MM.1S (cell line): ENCODE measurements around the gene FOXO6.

Experiments
- DNase-seq: peaks from one replicate; pipeline ENCODE4 v3.0.0-alpha.2; 2015
- H2AFZ ChIP-seq: fragments of 300-600 bp; sonication (generic); 2 replicates; pipeline ENCODE4 v1.6.0; 2016; ENCODE audit warnings: antibody characterized with exemption, low read length
- H3F3A ChIP-seq: fragments of 300-600 bp; sonication (generic); 2 replicates; pipeline ENCODE4 v1.6.1; 2016; ENCODE audit warnings: mild to moderate bottlenecking, antibody characterized with exemption, low read length, moderate library complexity, mixed read lengths; ENCODE audit not compliant: insufficient read depth
- H3K27ac ChIP-seq: fragments of 300-600 bp; sonication (generic); 2 replicates; pipeline ENCODE4 v1.5.1; 2016; ENCODE audit warnings: mild to moderate bottlenecking, low read length
- H3K27me3 ChIP-seq: fragments of 300-600 bp; sonication (generic); replicated peaks from 2 replicates; pipeline ENCODE4 v1.6.0; 2016; ENCODE audit warnings: low read length; ENCODE audit not compliant: insufficient read depth
- H3K36me3 ChIP-seq: fragments of 300-600 bp; sonication (generic); replicated peaks from 2 replicates; pipeline ENCODE4 v1.6.1; 2016; ENCODE audit warnings: mild to moderate bottlenecking, low read length, mixed read lengths; ENCODE audit not compliant: insufficient read depth
- H3K4me1 ChIP-seq: fragments of 300-600 bp; sonication (generic); 2 replicates; pipeline ENCODE4 v1.6.1; 2016; ENCODE audit warnings: low read length, mixed read lengths
- H3K4me2 ChIP-seq: fragments of 300-600 bp; sonication (generic); 2 replicates; pipeline ENCODE4 v1.6.0; 2016; ENCODE audit warnings: low read depth, low read length
- H3K4me3 ChIP-seq: fragments of 300-600 bp; sonication (generic); 2 replicates; pipeline ENCODE4 v1.5.1; 2016; ENCODE audit warnings: low read length, mixed read lengths
- H3K79me2 ChIP-seq: fragments of 300-600 bp; sonication (generic); 2 replicates; pipeline ENCODE4 v1.6.1; 2016; ENCODE audit warnings: mixed run types, low read length, mixed read lengths
- H3K9ac ChIP-seq: fragments of 300-600 bp; sonication (generic); 2 replicates; pipeline ENCODE4 v1.6.1; 2016; ENCODE audit warnings: low read length, mixed read lengths
- H3K9me2 ChIP-seq: fragments of 300-600 bp; sonication (generic); replicated peaks from 2 replicates; pipeline ENCODE4 v1.6.1; 2016; ENCODE audit warnings: mild to moderate bottlenecking, low read length, mixed read lengths; ENCODE audit not compliant: insufficient read depth
- H3K9me3 ChIP-seq: fragments of 300-600 bp; sonication (generic); replicated peaks from 2 replicates; pipeline ENCODE4 v1.6.1; 2016; ENCODE audit warnings: mild to moderate bottlenecking, low read length, mixed read lengths; ENCODE audit not compliant: insufficient read depth
- H4K20me1 ChIP-seq: fragments of 300-600 bp; sonication (generic); 2 replicates; pipeline ENCODE4 v1.6.1; 2016; ENCODE audit warnings: mild to moderate bottlenecking, low read length, moderate library complexity, mixed read lengths; ENCODE audit not compliant: insufficient read depth
- EZH2 ChIP-seq: fragments of 300-600 bp; sonication (generic); optimal IDR thresholded peaks from 2 replicates; pipeline ENCODE3; 2017; ENCODE audit warnings: low read depth, mild to moderate bottlenecking, antibody characterized with exemption, low read length, mixed read lengths
- EZH2phosphoT487 ChIP-seq: fragments of 300-600 bp; sonication (generic); IDR thresholded peaks from 2 replicates; pipeline ENCODE4 v1.6.1; 2018; ENCODE audit warnings: antibody characterized with exemption, low read length
- TF ChIP-seq, protein P1 (sequence below): fragments of 300-600 bp; sonication (generic); IDR thresholded peaks from 2 replicates; pipeline ENCODE4 v1.5.1; 2016; ENCODE audit warnings: antibody characterized with exemption, low read length, mixed read lengths

Gene FOXO6

DNA sequence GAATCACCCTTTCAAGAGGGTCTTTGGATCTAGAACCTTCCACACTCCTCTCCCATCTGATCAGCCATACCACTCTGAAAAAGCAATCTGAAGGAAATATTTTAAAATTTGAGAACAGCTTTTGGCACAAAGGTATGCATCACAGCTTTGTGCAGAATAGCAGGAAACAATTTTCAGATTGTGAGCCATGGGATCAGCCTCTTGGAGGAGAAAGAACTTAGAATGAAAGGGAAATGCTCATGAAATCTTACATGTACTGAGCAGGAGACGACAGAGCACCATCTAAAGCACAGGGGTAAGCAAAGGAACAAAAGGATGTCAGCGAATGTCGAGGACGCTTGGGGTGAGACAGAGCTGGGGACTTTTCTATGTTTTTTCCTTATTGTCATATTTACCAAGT is 68.8 kb downstream of the FOXO6 start:
- Histone ChIP-seq H3K4me1 (peaks cover 16% of the 10 kb centered on the region; the same call in 1 of the 2 replicates), H2AFZ (no peak overlapping the region), H3F3A (no peaks in the 10 kb centered on the region; the same call in 1 of the 2 replicates), H4K20me1 (no peaks in the 10 kb centered on the region), H3K36me3 (no peaks in the 10 kb centered on the region), H3K79me2 (no peaks in the 10 kb centered on the region), H3K27ac (no peak overlapping the region), H3K9me3 (no peaks in the 10 kb centered on the region), H3K4me3 (no peak overlapping the region), H3K27me3 (no peaks in the 10 kb centered on the region), H3K4me2 (peak overlapping the region; percentile 2; the same call in 1 of the 2 replicates), H3K9me2 (no peaks in the 10 kb centered on the region), H3K9ac (no peak overlapping the region)
- DNase-seq, result no peak
- no peak for TF ChIP-seq EZH2
- TF ChIP-seq, protein P1, sequence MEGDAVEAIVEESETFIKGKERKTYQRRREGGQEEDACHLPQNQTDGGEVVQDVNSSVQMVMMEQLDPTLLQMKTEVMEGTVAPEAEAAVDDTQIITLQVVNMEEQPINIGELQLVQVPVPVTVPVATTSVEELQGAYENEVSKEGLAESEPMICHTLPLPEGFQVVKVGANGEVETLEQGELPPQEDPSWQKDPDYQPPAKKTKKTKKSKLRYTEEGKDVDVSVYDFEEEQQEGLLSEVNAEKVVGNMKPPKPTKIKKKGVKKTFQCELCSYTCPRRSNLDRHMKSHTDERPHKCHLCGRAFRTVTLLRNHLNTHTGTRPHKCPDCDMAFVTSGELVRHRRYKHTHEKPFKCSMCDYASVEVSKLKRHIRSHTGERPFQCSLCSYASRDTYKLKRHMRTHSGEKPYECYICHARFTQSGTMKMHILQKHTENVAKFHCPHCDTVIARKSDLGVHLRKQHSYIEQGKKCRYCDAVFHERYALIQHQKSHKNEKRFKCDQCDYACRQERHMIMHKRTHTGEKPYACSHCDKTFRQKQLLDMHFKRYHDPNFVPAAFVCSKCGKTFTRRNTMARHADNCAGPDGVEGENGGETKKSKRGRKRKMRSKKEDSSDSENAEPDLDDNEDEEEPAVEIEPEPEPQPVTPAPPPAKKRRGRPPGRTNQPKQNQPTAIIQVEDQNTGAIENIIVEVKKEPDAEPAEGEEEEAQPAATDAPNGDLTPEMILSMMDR, result no peak
- TF ChIP-seq EZH2phosphoT487, result no peak

DNA sequence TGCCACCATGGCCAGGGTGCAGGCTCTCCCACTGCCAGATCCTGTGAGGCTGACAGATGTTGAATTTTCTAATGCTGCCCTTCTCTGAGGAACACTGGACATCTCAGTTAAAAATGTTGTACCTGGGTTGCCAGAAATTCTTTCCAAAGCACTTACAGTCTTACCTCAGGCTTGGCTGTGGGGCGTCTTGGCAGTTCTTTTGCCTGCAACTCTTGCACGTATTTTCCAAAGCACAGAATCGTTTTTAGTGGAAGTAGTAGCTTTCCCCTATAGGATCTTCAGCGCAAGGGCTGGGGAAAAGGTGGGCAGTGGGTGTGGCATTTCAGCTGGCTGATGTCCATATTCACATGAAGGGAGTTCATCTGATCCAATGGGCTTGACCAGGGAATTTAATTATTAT is 69.3 kb downstream of the FOXO6 start:
- Histone ChIP-seq H4K20me1 (no peaks in the 10 kb centered on the region), H3K4me1 (peaks cover 16% of the 10 kb centered on the region; the same call in 1 of the 2 replicates), H3K27ac (no peak overlapping the region), H2AFZ (no peak overlapping the region), H3K79me2 (no peaks in the 10 kb centered on the region), H3K4me2 (peak overlapping the region; percentile 2; the same call in 1 of the 2 replicates), H3K9me3 (no peaks in the 10 kb centered on the region), H3K9me2 (no peaks in the 10 kb centered on the region), H3K9ac (no peak overlapping the region), H3K4me3 (no peak overlapping the region), H3F3A (no peaks in the 10 kb centered on the region; the same call in 1 of the 2 replicates), H3K36me3 (no peaks in the 10 kb centered on the region), H3K27me3 (no peaks in the 10 kb centered on the region)
- no peak for DNase-seq
- TF ChIP-seq EZH2 (no peak), EZH2phosphoT487 (no peak)
- TF ChIP-seq, protein P1, result no peak

DNA sequence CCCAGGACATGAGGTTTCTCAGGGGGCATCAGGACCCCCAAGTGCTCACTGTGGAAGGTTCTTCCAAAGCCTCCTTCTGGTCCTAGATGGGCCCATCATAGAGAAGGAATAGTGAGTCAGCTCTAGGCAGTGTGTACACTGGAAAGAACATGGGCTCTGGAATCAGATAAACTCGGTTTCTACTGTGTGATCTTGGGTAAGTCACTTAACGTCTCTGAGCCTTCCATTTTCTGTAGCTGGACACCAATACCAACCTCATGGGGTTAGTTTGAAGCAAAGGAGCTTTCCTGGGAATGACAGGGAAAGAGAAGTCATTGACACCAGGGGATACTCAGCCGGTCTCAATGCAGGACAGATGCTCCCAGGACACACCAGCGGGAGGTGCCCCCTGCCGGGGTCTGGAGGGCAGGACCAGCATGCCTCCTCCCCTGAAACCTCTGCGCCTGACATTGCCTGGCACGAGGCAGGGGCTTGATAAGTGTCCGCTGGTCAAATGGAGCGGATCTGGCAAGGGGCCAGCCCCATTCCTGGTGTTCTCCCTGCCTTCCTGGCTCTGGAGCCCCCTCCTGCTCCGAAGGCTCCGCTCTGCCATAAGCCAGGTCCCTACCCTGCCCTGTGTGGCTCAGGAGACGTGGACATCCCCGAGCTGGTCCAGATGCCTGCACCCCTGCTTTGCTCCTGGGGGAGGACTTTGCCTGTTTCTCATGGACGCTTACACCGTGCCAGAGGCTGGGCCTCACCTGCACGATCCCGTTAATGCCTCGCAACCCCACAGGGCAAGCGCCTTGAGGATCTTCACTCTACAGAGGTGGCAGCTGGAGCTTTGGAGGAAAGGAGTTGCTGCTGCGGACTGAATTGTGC is 70.5 kb downstream of the FOXO6 start:
- no peaks in the 10 kb centered on the region for H3K79me2 ChIP-seq
- H2AFZ ChIP-seq, result no peak overlapping the region
- no peaks in the 10 kb centered on the region for H3K9me3 ChIP-seq
- H3K4me2 ChIP-seq, result no peak overlapping the region
- no peaks in the 10 kb centered on the region; the same call in 1 of the 2 replicates for H3F3A ChIP-seq
- H3K9me2 ChIP-seq, result no peaks in the 10 kb centered on the region
- H3K4me3 ChIP-seq, result no peak overlapping the region
- peaks cover 16% of the 10 kb centered on the region; the same call in 1 of the 2 replicates for H3K4me1 ChIP-seq
- DNase-seq, result no peak
- TF ChIP-seq EZH2 (no peak), EZH2phosphoT487 (no peak)
- TF ChIP-seq, protein P1, result no peak
- H3K27ac ChIP-seq, result no peak overlapping the region
- no peak overlapping the region for H3K9ac ChIP-seq
- peaks cover 3% of the 10 kb centered on the region; the same call in 1 of the 2 replicates for H3K27me3 ChIP-seq
- H3K36me3 ChIP-seq, result no peaks in the 10 kb centered on the region
- no peaks in the 10 kb centered on the region for H4K20me1 ChIP-seq
